ENCODE data around the gene PIK3IP1. TPM values are rescaled to one million over a fixed set of nuclear protein-coding genes. Genes with fewer than 3 reads are reported as not detected.

The PIK3IP1 gene
- total RNA-seq, 1 experiment from 2014 or later: 0.87 TPM

GRCh38 chr22:31282748-31283468 is 9.4 kb downstream of the PIK3IP1 start:
- Histone ChIP-seq H3K9ac (ENCODE audit: extremely low read depth, insufficient read length, low read length) (no peak overlapping the region), H3K79me2 (ENCODE audit: insufficient read depth, low read length) (no peaks in the 10 kb centered on the region), H2BK15ac (ENCODE audit: low read depth, low read length) (no peak overlapping the region), H3T11ph (ENCODE audit: low read length) (no peak overlapping the region), H2BK5ac (ENCODE audit: insufficient read length, low read length) (no peak overlapping the region), H4K8ac (replicated peaks; ENCODE audit: insufficient read length, low read depth, low read length) (no peak overlapping the region), H2BK12ac (ENCODE audit: insufficient read length, low read depth, low read length) (no peak overlapping the region), H3K18ac (ENCODE audit: insufficient read length, low read depth, low read length) (no peak overlapping the region), H3K27ac (ENCODE audit: insufficient read length, low read depth, low read length) (no peak overlapping the region), H3K27me3 (ENCODE audit: insufficient read depth, low read length) (no peaks in the 10 kb centered on the region), H4K20me1 (ENCODE audit: control insufficient read depth, insufficient read depth, insufficient read length) (no peaks in the 10 kb centered on the region), H3K14ac (ENCODE audit: insufficient read depth, low read length) (no peak overlapping the region), H3K23me2 (ENCODE audit: insufficient read length, low read depth, low read length, poor library complexity, severe bottlenecking) (no peaks in the 10 kb centered on the region), H3K56ac (ENCODE audit: insufficient read length, low read depth, low read length) (no peak overlapping the region), H3K23ac (ENCODE audit: insufficient read length, low read depth, low read length) (no peak overlapping the region), H3K4me2 (ENCODE audit: insufficient read depth, insufficient read length, low read length) (no peak overlapping the region), H2BK20ac (ENCODE audit: low read depth, low read length, poor library complexity, severe bottlenecking) (no peak overlapping the region), H4K5ac (ENCODE audit: insufficient read length, low read depth, low read length) (no peak overlapping the region), H3K4me1 (ENCODE audit: insufficient read depth, low read length) (no peaks in the 10 kb centered on the region), H3K4ac (ENCODE audit: low read depth, low read length) (no peak overlapping the region), H2AFZ (ENCODE audit: low read length) (no peak overlapping the region), H2BK120ac (ENCODE audit: low read depth, low read length, poor library complexity, severe bottlenecking) (no peak overlapping the region), H4K91ac (ENCODE audit: insufficient read length, low read depth, low read length) (no peak overlapping the region), H3K9me3 (ENCODE audit: control insufficient read depth, low read depth, low read length) (no peaks in the 10 kb centered on the region), H3K79me1 (ENCODE audit: insufficient read depth, low read depth, low read length, poor library complexity, severe bottlenecking) (no peaks in the 10 kb centered on the region), H2AK5ac (ENCODE audit: insufficient read length, low read length) (no peak overlapping the region)
- WGBS (ENCODE audit: extremely low coverage, insufficient read length, low lambda C conversion rate): no CpG with 5 or more reads among the region's 8 CpGs
- Mint-ChIP-seq H3K27me3 (ENCODE audit: low read depth) (peaks cover 4% of the 10 kb centered on the region), H3K4me3 (no peak overlapping the region), H3K36me3 (ENCODE audit: insufficient read depth in 1 of 3, low read depth in 3 of 3) (peaks cover 0 to 22% (median 6%) of the 10 kb centered on the region in 3 experiments; a peak in 5 of 7 replicates), H3K27ac (peak overlapping the region in 2 of 3 experiments; percentile 59 to 81; a peak in 2 of 7 replicates), H3K4me1 (peaks cover 10 to 18% of the 10 kb centered on the region in 2 experiments), H3K9me3 (no peaks in the 10 kb centered on the region)
- DNase-seq: no peak
- TF ChIP-seq CTCF (conservative IDR thresholded peaks at IDR 0.05): no peak
